Measurements from ENCODE around the gene ARHGEF19.
A peak's percentile ranks its signal among the peaks of the same experiment; 100 is the strongest.

GRCh38 chr1:16181887-16182719, 30.3 kb downstream of the ARHGEF19 start:
- peak; percentile 87 to 96 for TF ChIP-seq POLR2AphosphoS5 (IDR thresholded peaks at IDR 0.05; ENCODE audit: insufficient read depth in 1 of 2, low read depth in 1 of 2)
- no peak for TF ChIP-seq CTCF (IDR thresholded peaks at IDR 0.05)
- TF ChIP-seq POLR2A (IDR thresholded peaks at IDR 0.05): no peak

Data from vagina (tissue), 2 donors.